Measurements from ENCODE around the gene NHLRC2.
"Not testable (repeated sequence)": the region's sequence is repeated elsewhere in the genome, so short reads cannot be mapped to it uniquely, and the experiment has no call there.

DNA sequence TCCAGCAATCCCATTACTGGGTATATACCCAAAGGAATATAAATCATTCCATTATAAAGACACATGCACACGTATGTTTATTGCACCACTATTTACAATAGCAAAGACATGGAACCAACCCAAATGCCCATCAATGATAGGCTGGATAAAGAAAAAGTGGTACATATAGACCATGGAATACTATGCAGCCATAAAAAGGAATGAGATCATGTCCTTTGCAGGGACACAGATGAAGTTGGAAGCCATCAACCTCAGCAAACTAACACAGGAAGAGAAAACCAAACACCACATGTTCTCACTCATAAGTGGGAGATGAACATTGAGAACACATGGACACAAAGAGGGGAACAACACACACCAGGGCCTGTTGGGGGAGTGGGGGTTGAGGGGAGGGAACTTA lies 39.8 kb upstream of the NHLRC2 start:
- TF ChIP-seq, protein P1, sequence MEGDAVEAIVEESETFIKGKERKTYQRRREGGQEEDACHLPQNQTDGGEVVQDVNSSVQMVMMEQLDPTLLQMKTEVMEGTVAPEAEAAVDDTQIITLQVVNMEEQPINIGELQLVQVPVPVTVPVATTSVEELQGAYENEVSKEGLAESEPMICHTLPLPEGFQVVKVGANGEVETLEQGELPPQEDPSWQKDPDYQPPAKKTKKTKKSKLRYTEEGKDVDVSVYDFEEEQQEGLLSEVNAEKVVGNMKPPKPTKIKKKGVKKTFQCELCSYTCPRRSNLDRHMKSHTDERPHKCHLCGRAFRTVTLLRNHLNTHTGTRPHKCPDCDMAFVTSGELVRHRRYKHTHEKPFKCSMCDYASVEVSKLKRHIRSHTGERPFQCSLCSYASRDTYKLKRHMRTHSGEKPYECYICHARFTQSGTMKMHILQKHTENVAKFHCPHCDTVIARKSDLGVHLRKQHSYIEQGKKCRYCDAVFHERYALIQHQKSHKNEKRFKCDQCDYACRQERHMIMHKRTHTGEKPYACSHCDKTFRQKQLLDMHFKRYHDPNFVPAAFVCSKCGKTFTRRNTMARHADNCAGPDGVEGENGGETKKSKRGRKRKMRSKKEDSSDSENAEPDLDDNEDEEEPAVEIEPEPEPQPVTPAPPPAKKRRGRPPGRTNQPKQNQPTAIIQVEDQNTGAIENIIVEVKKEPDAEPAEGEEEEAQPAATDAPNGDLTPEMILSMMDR (IDR thresholded peaks at IDR 0.05): not testable (repeated sequence)
- TF ChIP-seq EZH2 (IDR thresholded peaks at IDR 0.05; ENCODE audit: borderline replicate concordance, insufficient read depth, low read depth, low read length, poor library complexity, severe bottlenecking): not testable (repeated sequence)

All from B cell (primary cell).